Panc1 (cell line): ENCODE data around the gene LYPD4. TPM values are rescaled to one million over a fixed set of nuclear protein-coding genes. Genes with fewer than 3 reads are reported as not detected.

Source experiments
- ATAC-seq: fragments of 200-7000 bp; cut with Tn5 transposase; 2 replicates; pipeline ENCODE4 v1.9.1; 2020; ENCODE audit warnings: mild to moderate bottlenecking, moderate library complexity
- BruUV-seq: library from RNA; stranded (reverse); fragments of 400-500 nt; replicated peaks from 2 replicates; lab custom pipeline; 2021; lab: Mats Ljungman, UMichigan
- CTCF ChIA-PET: fragments of 300-600 bp; sonication (Branson Sonifier 250); formaldehyde crosslinking; loops from one replicate; lab custom pipeline; 2022; ENCODE audit warnings: antibody characterized with exemption; lab: Charles Lee
- POLR2A ChIA-PET: fragments of 300-600 bp; sonication (Branson Sonifier 250); formaldehyde crosslinking; loops from one replicate; lab custom pipeline; 2022; ENCODE audit warnings: antibody characterized with exemption; lab: Charles Lee
- DNase-seq: peaks from one replicate; pipeline ENCODE4 v3.0.0-alpha.2; 2010; ENCODE audit warnings: low read depth, low spot score
- H3K27ac ChIP-seq: 2 replicates; pipeline ENCODE4 v1.5.1; 2011; ENCODE audit warnings: mild to moderate bottlenecking, low read length, inconsistent platforms
- H3K27me3 ChIP-seq: fragments of 200-500 bp; sonication (Bioruptor generic); 2 replicates; pipeline ENCODE4 v1.6.0; 2014; ENCODE audit warnings: low read length, inconsistent platforms; ENCODE audit not compliant: control insufficient read depth, insufficient read depth
- H3K36me3 ChIP-seq: fragments of 200-500 bp; sonication (Bioruptor generic); 2 replicates; pipeline ENCODE4 v1.5.1; 2014; ENCODE audit warnings: inconsistent platforms, mild to moderate bottlenecking, low read length, moderate library complexity; ENCODE audit not compliant: control insufficient read depth, insufficient read depth
- H3K4me1 ChIP-seq: 2 replicates; pipeline ENCODE4 v1.5.1; 2011; ENCODE audit warnings: inconsistent platforms, mild to moderate bottlenecking, low read length, moderate library complexity; ENCODE audit not compliant: control insufficient read depth, insufficient read depth
- H3K4me3 ChIP-seq, 2 experiments: 2 replicates each; pipeline ENCODE4 v1.5.1; 2011 to 2012; ENCODE audit warnings: low read depth in 2 of 2, low read length in 2 of 2, mild to moderate bottlenecking in 2 of 2, inconsistent platforms in 1 of 2, moderate library complexity in 1 of 2
- H3K9me3 ChIP-seq: fragments of 200-500 bp; sonication (Bioruptor generic); 2 replicates; pipeline ENCODE4 v1.5.1; 2014; ENCODE audit warnings: low read depth, mild to moderate bottlenecking, inconsistent platforms, low read length, moderate library complexity; ENCODE audit not compliant: control insufficient read depth, insufficient read depth
- POLR2AphosphoS5 ChIP-seq: IDR thresholded peaks from 2 replicates; pipeline ENCODE4 v1.6.1; 2012; ENCODE audit warnings: mild to moderate bottlenecking, low read depth, low read length, moderate library complexity
- TCF7L2 ChIP-seq: IDR thresholded peaks from 2 replicates; pipeline ENCODE4 v1.6.1; 2011; ENCODE audit warnings: mild to moderate bottlenecking, low read depth, low read length, inconsistent platforms
- in situ Hi-C: cut with HindIII; loops from 2 replicates; pipeline ENCODE4 v1.10.0; 2016; ENCODE audit warnings: low sequenced_read_pairs, low pct_unique_long_range_greater_than_20kb
- intact Hi-C: fragments of 100-400 bp; cut with micrococcal nuclease; formaldehyde crosslinking; loops from one replicate; pipeline ENCODE4 v1.10.0; 2022; ENCODE audit not compliant: unreplicated experiment
- total RNA-seq: library from RNA; stranded (reverse); gene quantifications from one replicate; pipeline ENCODE4 v1.2.1, GENCODE V29; 2021; ENCODE audit not compliant: unreplicated experiment
- TF ChIP-seq, protein P1 (sequence below), 2 experiments: IDR thresholded peaks; 2 replicates each; pipeline ENCODE4 v1.6.1; 2011 to 2012; ENCODE audit warnings: low read depth in 2 of 2, control low read depth in 1 of 2, low read length in 1 of 2, mild to moderate bottlenecking in 1 of 2, moderate library complexity in 1 of 2; ENCODE audit not compliant: insufficient read depth in 1 of 2

LYPD4 gene
- total RNA-seq, 1 experiment from 2014 or later: not detected

- BruUV-seq: no TSS peak
- ChIA-PET CTCF (no interaction called here), POLR2A (no interaction called here)
- ATAC-seq (no peak), DNase-seq (no peak)
- H3K27me3 ChIP-seq: no peaks in the 10 kb centered on the region
- intact Hi-C loops (loop anchor here (10.0 kb wide), 1 partner anchor 46 kb away; no protein-coding TSS in a partner anchor), in situ Hi-C loops (no loop called here)
- peaks cover 25% of the 10 kb centered on the region for H3K4me1 ChIP-seq
- H3K4me3 ChIP-seq: no peak overlapping the region
- H3K9me3 ChIP-seq: no peaks in the 10 kb centered on the region
- H3K27ac ChIP-seq: no peak overlapping the region
- no peaks in the 10 kb centered on the region; the same call in 1 of the 2 replicates for H3K36me3 ChIP-seq
- TF ChIP-seq, protein P1, sequence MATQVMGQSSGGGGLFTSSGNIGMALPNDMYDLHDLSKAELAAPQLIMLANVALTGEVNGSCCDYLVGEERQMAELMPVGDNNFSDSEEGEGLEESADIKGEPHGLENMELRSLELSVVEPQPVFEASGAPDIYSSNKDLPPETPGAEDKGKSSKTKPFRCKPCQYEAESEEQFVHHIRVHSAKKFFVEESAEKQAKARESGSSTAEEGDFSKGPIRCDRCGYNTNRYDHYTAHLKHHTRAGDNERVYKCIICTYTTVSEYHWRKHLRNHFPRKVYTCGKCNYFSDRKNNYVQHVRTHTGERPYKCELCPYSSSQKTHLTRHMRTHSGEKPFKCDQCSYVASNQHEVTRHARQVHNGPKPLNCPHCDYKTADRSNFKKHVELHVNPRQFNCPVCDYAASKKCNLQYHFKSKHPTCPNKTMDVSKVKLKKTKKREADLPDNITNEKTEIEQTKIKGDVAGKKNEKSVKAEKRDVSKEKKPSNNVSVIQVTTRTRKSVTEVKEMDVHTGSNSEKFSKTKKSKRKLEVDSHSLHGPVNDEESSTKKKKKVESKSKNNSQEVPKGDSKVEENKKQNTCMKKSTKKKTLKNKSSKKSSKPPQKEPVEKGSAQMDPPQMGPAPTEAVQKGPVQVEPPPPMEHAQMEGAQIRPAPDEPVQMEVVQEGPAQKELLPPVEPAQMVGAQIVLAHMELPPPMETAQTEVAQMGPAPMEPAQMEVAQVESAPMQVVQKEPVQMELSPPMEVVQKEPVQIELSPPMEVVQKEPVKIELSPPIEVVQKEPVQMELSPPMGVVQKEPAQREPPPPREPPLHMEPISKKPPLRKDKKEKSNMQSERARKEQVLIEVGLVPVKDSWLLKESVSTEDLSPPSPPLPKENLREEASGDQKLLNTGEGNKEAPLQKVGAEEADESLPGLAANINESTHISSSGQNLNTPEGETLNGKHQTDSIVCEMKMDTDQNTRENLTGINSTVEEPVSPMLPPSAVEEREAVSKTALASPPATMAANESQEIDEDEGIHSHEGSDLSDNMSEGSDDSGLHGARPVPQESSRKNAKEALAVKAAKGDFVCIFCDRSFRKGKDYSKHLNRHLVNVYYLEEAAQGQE (IDR thresholded peaks at IDR 0.05; ENCODE audit: insufficient read depth in 1 of 2, low read depth in 2 of 2, low read length in 1 of 2): no peak
- TF ChIP-seq POLR2AphosphoS5 (no peak), TCF7L2 (no peak)
These were observed 44.4 kb upstream of the LYPD4 start for GRCh38 chr19:41888926-41889325.

DNA sequence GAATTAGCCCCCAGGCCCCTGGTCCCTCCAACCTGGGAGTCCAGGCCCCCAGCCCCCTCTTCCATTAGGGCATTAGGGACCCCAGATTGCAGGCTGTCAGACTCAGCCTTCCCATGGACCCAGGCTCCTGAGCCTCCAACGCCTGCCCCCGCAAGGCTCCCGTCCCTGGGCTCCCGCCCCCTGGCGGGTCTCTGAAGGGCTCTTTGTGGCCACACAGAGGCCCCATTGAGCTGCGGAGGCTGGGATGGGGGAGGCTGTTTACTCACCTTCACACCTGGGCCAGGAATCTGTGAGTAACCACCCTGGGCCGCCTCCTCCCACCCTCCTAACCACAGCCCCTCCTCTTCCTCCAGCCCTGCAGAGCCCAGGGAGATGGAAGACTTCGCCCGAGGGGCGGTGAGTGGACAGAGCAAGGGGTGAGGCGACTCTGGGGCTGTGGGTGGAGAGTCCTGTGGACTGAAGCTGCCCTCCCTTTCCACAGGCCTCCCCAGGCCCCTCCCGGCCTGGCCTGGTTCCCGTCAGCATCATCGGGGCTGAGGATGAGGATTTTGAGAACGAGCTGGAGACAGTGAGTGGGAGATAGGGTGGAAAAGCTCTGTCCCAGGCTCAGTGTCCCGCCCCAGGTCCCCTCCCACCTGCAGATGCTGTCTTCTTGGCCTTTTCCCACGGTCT lies 43.4 kb upstream of the LYPD4 start:
- POLR2A ChIA-PET: no interaction called here
- DNase-seq (no peak), ATAC-seq (peak; percentile 67)
- H3K27me3 ChIP-seq: no peaks in the 10 kb centered on the region
- no peaks in the 10 kb centered on the region for H3K9me3 ChIP-seq
- no TSS peak for BruUV-seq
- CTCF ChIA-PET: interaction anchor here (0.6 kb wide), 1 partner anchor 62 kb away, joined by 5 read pairs; no protein-coding TSS in a partner anchor
- H3K36me3 ChIP-seq: no peaks in the 10 kb centered on the region; the same call in 1 of the 2 replicates
- peaks cover 25% of the 10 kb centered on the region for H3K4me1 ChIP-seq
- TF ChIP-seq, protein P1 (IDR thresholded peaks at IDR 0.05; ENCODE audit: insufficient read depth in 1 of 2, low read depth in 2 of 2, low read length in 1 of 2): no peak
- TF ChIP-seq TCF7L2: no peak
- intact Hi-C loops (loop anchor here (10.0 kb wide), 1 partner anchor 47 kb away; no protein-coding TSS in a partner anchor), in situ Hi-C loops (no loop called here)
- H3K27ac ChIP-seq: peak overlapping the region; percentile 34; the same call in 1 of the 2 replicates
- no peak overlapping the region for H3K4me3 ChIP-seq
